ENCODE measurements around the gene FBXL3.

GRCh38 chr13:76991432-76991795 is 35.5 kb downstream of the FBXL3 start:
- TF ChIP-seq CTCF (conservative IDR thresholded peaks at IDR 0.05) (no peak), ZFX (IDR thresholded peaks at IDR 0.05) (no peak)

All from C4-2B (cell line).